Liver (tissue), 9 donors: ENCODE measurements around the gene BTG2. TPM values are rescaled to one million over a fixed set of nuclear protein-coding genes. Genes with fewer than 3 reads are reported as not detected.

Experiments
- DNase-seq: peaks from one replicate; pipeline ENCODE4 v3.0.0-alpha.2; 2017; ENCODE audit warnings: low spot score
- H3K27ac ChIP-seq, 2 donors: one replicate each; pipeline ENCODE4 v1.7.0; 2013; ENCODE audit warnings: inconsistent platforms in 2 of 2, low read length in 2 of 2, control low read depth in 1 of 2, low read depth in 1 of 2, mild to moderate bottlenecking in 1 of 2
- H3K27me3 ChIP-seq, 4 donors: one replicate each; pipeline versions ENCODE4 v1.6.1 to v1.7.0; 2013; ENCODE audit warnings: low read length in 3 of 4, inconsistent platforms in 1 of 4, mild to moderate bottlenecking in 1 of 4, moderate library complexity in 1 of 4; ENCODE audit not compliant: control insufficient read depth in 4 of 4, insufficient read depth in 4 of 4
- H3K36me3 ChIP-seq, 4 donors: one replicate each; pipeline versions ENCODE4 v1.6.1 to v1.7.0; 2013; ENCODE audit warnings: low read length in 3 of 4, mild to moderate bottlenecking in 3 of 4, low read depth in 1 of 4, moderate library complexity in 1 of 4; ENCODE audit not compliant: control insufficient read depth in 4 of 4, insufficient read depth in 3 of 4
- H3K4me1 ChIP-seq, 4 donors: one replicate each; pipeline versions ENCODE4 v1.6.1 to v1.7.0; 2013; ENCODE audit warnings: low read length in 3 of 4, mild to moderate bottlenecking in 3 of 4, moderate library complexity in 1 of 4; ENCODE audit not compliant: control insufficient read depth in 4 of 4, insufficient read depth in 4 of 4
- H3K4me3 ChIP-seq, 3 donors: one replicate each; pipeline versions ENCODE4 v1.6.1 to v1.7.0; 2013; ENCODE audit warnings: low read length in 3 of 3, control low read depth in 1 of 3, low read depth in 1 of 3, mild to moderate bottlenecking in 1 of 3
- H3K9ac ChIP-seq, 2 donors: one replicate each; pipeline ENCODE4 v1.7.0; 2013; ENCODE audit warnings: low read length in 2 of 2, mild to moderate bottlenecking in 2 of 2, moderate library complexity in 2 of 2, control low read depth in 1 of 2, low read depth in 1 of 2
- H3K9me3 ChIP-seq, 4 donors: one replicate each; pipeline versions ENCODE4 v1.6.1 to v1.7.0; 2013; ENCODE audit warnings: low read length in 3 of 4; ENCODE audit not compliant: control insufficient read depth in 4 of 4
- EGR1 ChIP-seq, 2 donors: IDR thresholded peaks; 2 replicates each; pipeline ENCODE4 v1.6.1; 2016 to 2018; ENCODE audit warnings: antibody characterized with exemption in 2 of 2, low read depth in 2 of 2
- FOXA1 ChIP-seq: IDR thresholded peaks from 2 replicates; pipeline ENCODE4 v1.6.1; 2016; ENCODE audit warnings: antibody characterized with exemption
- FOXA2 ChIP-seq: IDR thresholded peaks from 2 replicates; pipeline ENCODE4 v1.6.1; 2016; ENCODE audit warnings: antibody characterized with exemption
- GABPA ChIP-seq, 2 donors: IDR thresholded peaks in 1 of 2; conservative IDR thresholded peaks in 1 of 2; 2 replicates each; pipeline ENCODE4 v1.6.1; 2016; ENCODE audit warnings: antibody characterized with exemption in 2 of 2, mild to moderate bottlenecking in 1 of 2, moderate library complexity in 1 of 2
- HNF4A ChIP-seq, 2 donors: conservative IDR thresholded peaks; 2 replicates each; pipeline ENCODE4 v1.6.1; 2016; ENCODE audit warnings: antibody characterized with exemption in 2 of 2, mild to moderate bottlenecking in 2 of 2
- HNF4G ChIP-seq: IDR thresholded peaks from 2 replicates; pipeline ENCODE4 v1.6.1; 2016; ENCODE audit warnings: antibody characterized with exemption
- JUND ChIP-seq, 2 donors: IDR thresholded peaks; 2 replicates each; pipeline ENCODE4 v1.6.1; 2016; ENCODE audit warnings: antibody characterized with exemption in 2 of 2
- NR2F2 ChIP-seq: IDR thresholded peaks from 2 replicates; pipeline ENCODE4 v1.6.1; 2016; ENCODE audit warnings: antibody characterized with exemption
- RXRA ChIP-seq, 2 donors: IDR thresholded peaks; 2 replicates each; pipeline ENCODE4 v1.6.1; 2017 to 2018; ENCODE audit warnings: antibody characterized with exemption in 2 of 2, mild to moderate bottlenecking in 1 of 2
- SP1 ChIP-seq: IDR thresholded peaks from 2 replicates; pipeline ENCODE4 v1.6.1; 2018; ENCODE audit warnings: antibody characterized with exemption, mild to moderate bottlenecking
- TAF1 ChIP-seq: conservative IDR thresholded peaks from 2 replicates; pipeline ENCODE4 v1.6.1; 2016; ENCODE audit warnings: antibody characterized with exemption, mild to moderate bottlenecking
- YY1 ChIP-seq: IDR thresholded peaks from 2 replicates; pipeline ENCODE4 v1.6.1; 2016; ENCODE audit warnings: antibody characterized with exemption, mild to moderate bottlenecking
- WGBS: extraction: QIAGEN DNeasy Blood & Tissue Kit; methylation state at CpG from one replicate; pipeline ENCODE4 v1.1.7; 2013; 5-methylcytosine and 5-hydroxymethylcytosine counted together
- polyA plus RNA-seq, 2 donors: library from polyadenylated mRNA; stranded (reverse) in 1 of 2; unstranded in 1 of 2; fragments of 200-250 nt in 1 of 2; fragments of >200 nt in 1 of 2; fragmentation: Nextera tagmentation in 1 of 2; extraction: Ambion mirVana in 1 of 2; gene quantifications; one replicate each; pipeline versions ENCODE4 v1.2.1 to v1.2.3, GENCODE V29; 2013 to 2015
- total RNA-seq, 2 donors: library from RNA; depleted of rRNA; stranded (reverse); fragments of >200 nt; gene quantifications; one replicate each; pipeline ENCODE4 v1.2.3, GENCODE V29; 2014
- TF ChIP-seq, protein P1 (sequence below): IDR thresholded peaks from 2 replicates; pipeline ENCODE4 v1.6.1; 2016; ENCODE audit warnings: antibody characterized with exemption, mild to moderate bottlenecking
- TF ChIP-seq, protein P2 (sequence below): IDR thresholded peaks from 2 replicates; pipeline ENCODE4 v1.6.1; 2016; ENCODE audit warnings: antibody characterized with exemption
- TF ChIP-seq, protein P3 (sequence below): fragments of 150-350 bp; IDR thresholded peaks from 2 replicates; pipeline ENCODE4 v1.5.1; 2017; ENCODE audit warnings: improper control_type of control experiment, low read depth, low read length; ENCODE audit not compliant: missing input control
- TF ChIP-seq, protein P4 (sequence below): IDR thresholded peaks from 2 replicates; pipeline ENCODE4 v1.6.1; 2016; ENCODE audit warnings: antibody characterized with exemption
- donor health status: healthy.
- donor health status: healthy.
- donor health status: healthy.
- donor health status: healthy.
- donor health status: healthy.

Gene BTG2
- total and polyA plus RNA-seq, 4 donors, result 3.8 to 52.5 (median 4.8) TPM

DNA sequence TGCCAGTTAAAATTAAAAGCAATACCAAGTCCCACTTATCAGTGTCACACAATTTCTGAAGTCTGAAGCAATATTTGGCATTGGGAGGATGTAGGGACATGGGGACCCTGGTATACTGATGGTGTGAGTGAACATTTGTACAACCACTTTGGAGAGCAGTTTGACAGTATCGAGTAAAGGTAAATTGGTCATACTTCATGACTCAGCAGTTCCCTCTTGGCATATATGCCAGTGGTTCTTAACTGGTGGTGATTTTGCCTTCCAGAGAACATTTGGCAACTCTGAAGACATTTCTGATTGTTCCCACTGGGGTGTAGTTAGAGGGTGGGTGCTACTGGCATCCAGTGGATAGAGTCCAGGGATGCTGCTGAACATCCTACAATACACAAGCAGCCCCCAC, 25.9 kb downstream of the BTG2 start:
- Histone ChIP-seq H3K36me3 (no peaks in the 10 kb centered on the region), H3K4me3 (no peak overlapping the region), H3K4me1 (peaks cover 0 to 15% (median 4%) of the 10 kb centered on the region in 4 donors), H3K27ac (no peak overlapping the region), H3K9me3 (no peaks in the 10 kb centered on the region), H3K9ac (no peak overlapping the region), H3K27me3 (no peaks in the 10 kb centered on the region)
- TF ChIP-seq HNF4A (conservative IDR thresholded peaks at IDR 0.05), result no peak
- TF ChIP-seq GABPA (IDR thresholded peaks at IDR 0.05 in 1 of 2, conservative IDR thresholded peaks at IDR 0.05 in 1 of 2), result no peak
- TF ChIP-seq, protein P1, sequence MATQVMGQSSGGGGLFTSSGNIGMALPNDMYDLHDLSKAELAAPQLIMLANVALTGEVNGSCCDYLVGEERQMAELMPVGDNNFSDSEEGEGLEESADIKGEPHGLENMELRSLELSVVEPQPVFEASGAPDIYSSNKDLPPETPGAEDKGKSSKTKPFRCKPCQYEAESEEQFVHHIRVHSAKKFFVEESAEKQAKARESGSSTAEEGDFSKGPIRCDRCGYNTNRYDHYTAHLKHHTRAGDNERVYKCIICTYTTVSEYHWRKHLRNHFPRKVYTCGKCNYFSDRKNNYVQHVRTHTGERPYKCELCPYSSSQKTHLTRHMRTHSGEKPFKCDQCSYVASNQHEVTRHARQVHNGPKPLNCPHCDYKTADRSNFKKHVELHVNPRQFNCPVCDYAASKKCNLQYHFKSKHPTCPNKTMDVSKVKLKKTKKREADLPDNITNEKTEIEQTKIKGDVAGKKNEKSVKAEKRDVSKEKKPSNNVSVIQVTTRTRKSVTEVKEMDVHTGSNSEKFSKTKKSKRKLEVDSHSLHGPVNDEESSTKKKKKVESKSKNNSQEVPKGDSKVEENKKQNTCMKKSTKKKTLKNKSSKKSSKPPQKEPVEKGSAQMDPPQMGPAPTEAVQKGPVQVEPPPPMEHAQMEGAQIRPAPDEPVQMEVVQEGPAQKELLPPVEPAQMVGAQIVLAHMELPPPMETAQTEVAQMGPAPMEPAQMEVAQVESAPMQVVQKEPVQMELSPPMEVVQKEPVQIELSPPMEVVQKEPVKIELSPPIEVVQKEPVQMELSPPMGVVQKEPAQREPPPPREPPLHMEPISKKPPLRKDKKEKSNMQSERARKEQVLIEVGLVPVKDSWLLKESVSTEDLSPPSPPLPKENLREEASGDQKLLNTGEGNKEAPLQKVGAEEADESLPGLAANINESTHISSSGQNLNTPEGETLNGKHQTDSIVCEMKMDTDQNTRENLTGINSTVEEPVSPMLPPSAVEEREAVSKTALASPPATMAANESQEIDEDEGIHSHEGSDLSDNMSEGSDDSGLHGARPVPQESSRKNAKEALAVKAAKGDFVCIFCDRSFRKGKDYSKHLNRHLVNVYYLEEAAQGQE, result no peak
- no peak for TF ChIP-seq JUND (IDR thresholded peaks at IDR 0.05)
- no peak for TF ChIP-seq FOXA2
- TF ChIP-seq TAF1, result no peak
- TF ChIP-seq EGR1 (IDR thresholded peaks at IDR 0.05; ENCODE audit: low read depth in 2 of 2), result no peak
- TF ChIP-seq, protein P2, sequence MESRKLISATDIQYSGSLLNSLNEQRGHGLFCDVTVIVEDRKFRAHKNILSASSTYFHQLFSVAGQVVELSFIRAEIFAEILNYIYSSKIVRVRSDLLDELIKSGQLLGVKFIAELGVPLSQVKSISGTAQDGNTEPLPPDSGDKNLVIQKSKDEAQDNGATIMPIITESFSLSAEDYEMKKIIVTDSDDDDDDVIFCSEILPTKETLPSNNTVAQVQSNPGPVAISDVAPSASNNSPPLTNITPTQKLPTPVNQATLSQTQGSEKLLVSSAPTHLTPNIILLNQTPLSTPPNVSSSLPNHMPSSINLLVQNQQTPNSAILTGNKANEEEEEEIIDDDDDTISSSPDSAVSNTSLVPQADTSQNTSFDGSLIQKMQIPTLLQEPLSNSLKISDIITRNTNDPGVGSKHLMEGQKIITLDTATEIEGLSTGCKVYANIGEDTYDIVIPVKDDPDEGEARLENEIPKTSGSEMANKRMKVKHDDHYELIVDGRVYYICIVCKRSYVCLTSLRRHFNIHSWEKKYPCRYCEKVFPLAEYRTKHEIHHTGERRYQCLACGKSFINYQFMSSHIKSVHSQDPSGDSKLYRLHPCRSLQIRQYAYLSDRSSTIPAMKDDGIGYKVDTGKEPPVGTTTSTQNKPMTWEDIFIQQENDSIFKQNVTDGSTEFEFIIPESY, result no peak
- TF ChIP-seq HNF4G, result no peak
- no peak for TF ChIP-seq SP1
- TF ChIP-seq YY1, result no peak
- no peak for TF ChIP-seq NR2F2
- no peak for TF ChIP-seq RXRA (IDR thresholded peaks at IDR 0.05)
- TF ChIP-seq, protein P3, sequence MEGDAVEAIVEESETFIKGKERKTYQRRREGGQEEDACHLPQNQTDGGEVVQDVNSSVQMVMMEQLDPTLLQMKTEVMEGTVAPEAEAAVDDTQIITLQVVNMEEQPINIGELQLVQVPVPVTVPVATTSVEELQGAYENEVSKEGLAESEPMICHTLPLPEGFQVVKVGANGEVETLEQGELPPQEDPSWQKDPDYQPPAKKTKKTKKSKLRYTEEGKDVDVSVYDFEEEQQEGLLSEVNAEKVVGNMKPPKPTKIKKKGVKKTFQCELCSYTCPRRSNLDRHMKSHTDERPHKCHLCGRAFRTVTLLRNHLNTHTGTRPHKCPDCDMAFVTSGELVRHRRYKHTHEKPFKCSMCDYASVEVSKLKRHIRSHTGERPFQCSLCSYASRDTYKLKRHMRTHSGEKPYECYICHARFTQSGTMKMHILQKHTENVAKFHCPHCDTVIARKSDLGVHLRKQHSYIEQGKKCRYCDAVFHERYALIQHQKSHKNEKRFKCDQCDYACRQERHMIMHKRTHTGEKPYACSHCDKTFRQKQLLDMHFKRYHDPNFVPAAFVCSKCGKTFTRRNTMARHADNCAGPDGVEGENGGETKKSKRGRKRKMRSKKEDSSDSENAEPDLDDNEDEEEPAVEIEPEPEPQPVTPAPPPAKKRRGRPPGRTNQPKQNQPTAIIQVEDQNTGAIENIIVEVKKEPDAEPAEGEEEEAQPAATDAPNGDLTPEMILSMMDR, result no peak
- TF ChIP-seq, protein P4, sequence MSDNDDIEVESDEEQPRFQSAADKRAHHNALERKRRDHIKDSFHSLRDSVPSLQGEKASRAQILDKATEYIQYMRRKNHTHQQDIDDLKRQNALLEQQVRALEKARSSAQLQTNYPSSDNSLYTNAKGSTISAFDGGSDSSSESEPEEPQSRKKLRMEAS, result no peak
- no peak for TF ChIP-seq FOXA1
- WGBS, result 82% methylated on average over 1 of the region's 1 CpG
- DNase-seq, result no peak

DNA sequence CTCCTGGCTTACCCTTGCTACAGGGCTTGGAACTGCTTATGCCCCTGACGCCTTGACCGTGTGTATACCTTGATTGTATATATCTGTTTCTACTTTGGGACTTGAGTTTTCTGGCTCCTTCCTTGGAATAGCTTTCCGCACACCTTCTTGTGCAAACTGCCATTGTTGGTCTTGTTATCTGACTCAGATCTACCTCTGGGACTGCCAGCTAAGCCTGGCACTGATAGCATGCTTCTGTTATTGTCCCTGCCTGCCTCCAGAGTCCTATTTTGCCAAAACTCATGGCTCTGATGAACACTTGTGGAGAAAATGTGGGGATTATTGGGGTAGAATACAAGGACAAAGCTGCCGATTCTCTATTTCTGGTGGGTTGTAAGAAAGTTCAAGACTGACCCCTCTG, 30.2 kb downstream of the BTG2 start:
- Histone ChIP-seq H3K9me3 (no peaks in the 10 kb centered on the region), H3K4me1 (peaks cover 0 to 7% (median 5%) of the 10 kb centered on the region in 4 donors), H3K9ac (no peak overlapping the region), H3K36me3 (no peaks in the 10 kb centered on the region), H3K27ac (no peak overlapping the region), H3K4me3 (no peak overlapping the region), H3K27me3 (no peaks in the 10 kb centered on the region)
- 97% methylated on average over 4 of the region's 4 CpGs for WGBS
- no peak for TF ChIP-seq SP1
- no peak for TF ChIP-seq RXRA (IDR thresholded peaks at IDR 0.05)
- no peak for TF ChIP-seq TAF1
- TF ChIP-seq HNF4G, result no peak
- no peak for TF ChIP-seq NR2F2
- TF ChIP-seq, protein P4, result no peak
- DNase-seq, result no peak
